Measurements from ENCODE around the gene GTPBP1. TPM values are rescaled to one million over a fixed set of nuclear protein-coding genes. Genes with fewer than 3 reads are reported as not detected.

GTPBP1 gene
- total and polyA plus RNA-seq, 2 of the 13 experiments (the other 11 are each of a cell fraction or from before 2014, with no cell fraction given) = 22.3 to 27.0 TPM

- Histone ChIP-seq H3K4me2 (ENCODE audit: low read depth, low read length) (no peak overlapping the region), H3K4me3 (replicated peaks in 1 of 3; ENCODE audit: insufficient read depth in 1 of 3, low read depth in 2 of 3, low read length in 3 of 3) (no peak overlapping the region), H4K20me1 (ENCODE audit: insufficient read depth, low read length) (peaks cover 9% of the 10 kb centered on the region; the same call in 1 of the 2 replicates), H3K79me2 (ENCODE audit: insufficient read depth, low read length) (no peaks in the 10 kb centered on the region), H2AFZ (ENCODE audit: low read length) (no peak overlapping the region), H3K9me3 (ENCODE audit: low read length) (no peaks in the 10 kb centered on the region), H3K36me3 (replicated peaks in 1 of 2; ENCODE audit: control insufficient read depth in 1 of 2, insufficient read depth in 2 of 2, low read length in 2 of 2) (peaks cover 41 to 57% of the 10 kb centered on the region in 2 experiments), H3K27me3 (ENCODE audit: control insufficient read depth in 1 of 2, insufficient read depth in 2 of 2, low read length in 2 of 2) (no peaks in the 10 kb centered on the region; a peak in 1 of 5 replicates), H3K9ac (ENCODE audit: insufficient read depth, low read depth, low read length) (no peak overlapping the region), H3K27ac (ENCODE audit: extremely low read length, insufficient read depth, low read length) (no peak overlapping the region), H3K4me1 (ENCODE audit: insufficient read depth, low read length) (peaks cover 11% of the 10 kb centered on the region)
- CTCF ChIA-PET (ENCODE audit: low intra/inter-chr PET ratio, low total read pairs) = no interaction called here
- TF ChIP-seq POLR2G (IDR thresholded peaks at IDR 0.05; ENCODE audit: low read depth, low read length) (0 out of 2 replicates have a peak, but pooled peaks have one; percentile 4), E2F2 (CRISPR knock-in tag; IDR thresholded peaks at IDR 0.05; ENCODE audit: borderline replicate concordance) (no peak), PRDM10 (CRISPR knock-in tag; IDR thresholded peaks at IDR 0.05; ENCODE audit: low read depth) (no peak), KDM5B (CRISPR knock-in tag; IDR thresholded peaks at IDR 0.05; ENCODE audit: borderline replicate concordance) (0 out of 2 replicates have a peak, but pooled peaks have one; percentile 27), ZNF142 (CRISPR knock-in tag; IDR thresholded peaks at IDR 0.05) (no peak), DPF2 (CRISPR knock-in tag; IDR thresholded peaks at IDR 0.05; ENCODE audit: borderline replicate concordance, low read depth) (no peak), ZNF292 (CRISPR knock-in tag; IDR thresholded peaks at IDR 0.05; ENCODE audit: borderline replicate concordance, low read depth) (no peak), ZNF839 (CRISPR knock-in tag; IDR thresholded peaks at IDR 0.05; ENCODE audit: borderline replicate concordance) (no peak), ZBTB46 (CRISPR knock-in tag; IDR thresholded peaks at IDR 0.05; ENCODE audit: borderline replicate concordance) (no peak), ZNF143 (CRISPR knock-in tag; IDR thresholded peaks at IDR 0.05) (no peak)
- intact Hi-C loops (cut with micrococcal nuclease; ENCODE audit: unreplicated experiment) (no loop called here), in situ Hi-C loops (cut with HindIII; ENCODE audit: extremely low pct_ligation_motif_present, low pct_unique_long_range_greater_than_20kb) (no loop called here)
- BruUV-seq (replicated peaks) = no TSS peak
- 97% methylated on average over 7 of the region's 7 CpGs for WGBS (ENCODE audit: low lambda C conversion rate)
- FAIRE-seq (no peak), DNase-seq (ENCODE audit: low spot score) (no peak), ATAC-seq (no peak)
- POLR2A ChIA-PET = interaction anchor here (0.9 to 1.5 kb wide), 3 partner anchors 11 to 18 kb away, joined by 3 to 4 read pairs (median 3); no protein-coding TSS in a partner anchor
Observed at GRCh38 chr22:38736257-38736570, 30.5 kb downstream of the GTPBP1 start.
